DMS53 (cell line): ENCODE data around the gene BRD3OS.

Source experiments
- DNase-seq: peaks from one replicate; lab custom pipeline; 2025; lab: John Stamatoyannopoulos, UW

Gene BRD3OS

DNA sequence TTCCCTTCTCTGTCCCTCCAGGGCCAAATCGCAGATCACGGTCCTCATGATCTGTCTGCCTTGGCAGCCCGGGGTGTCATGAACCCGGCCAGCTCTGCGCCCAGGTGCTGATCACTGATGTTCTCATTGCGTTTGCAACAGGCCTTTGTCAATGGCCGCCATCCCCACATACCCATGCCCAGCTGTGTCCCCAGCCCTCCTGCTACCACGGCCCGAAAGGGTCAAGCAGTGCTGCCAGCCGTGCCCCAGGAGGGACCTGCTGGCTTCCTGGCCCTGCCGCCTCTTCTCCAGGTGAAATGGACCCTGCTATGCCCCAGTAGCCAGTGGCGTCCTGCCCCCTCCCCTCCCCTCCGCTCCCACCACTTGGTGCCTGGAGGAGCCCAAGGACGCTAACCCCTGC is 20.4 kb upstream of the BRD3OS start:
- DNase-seq = no peak

DNA sequence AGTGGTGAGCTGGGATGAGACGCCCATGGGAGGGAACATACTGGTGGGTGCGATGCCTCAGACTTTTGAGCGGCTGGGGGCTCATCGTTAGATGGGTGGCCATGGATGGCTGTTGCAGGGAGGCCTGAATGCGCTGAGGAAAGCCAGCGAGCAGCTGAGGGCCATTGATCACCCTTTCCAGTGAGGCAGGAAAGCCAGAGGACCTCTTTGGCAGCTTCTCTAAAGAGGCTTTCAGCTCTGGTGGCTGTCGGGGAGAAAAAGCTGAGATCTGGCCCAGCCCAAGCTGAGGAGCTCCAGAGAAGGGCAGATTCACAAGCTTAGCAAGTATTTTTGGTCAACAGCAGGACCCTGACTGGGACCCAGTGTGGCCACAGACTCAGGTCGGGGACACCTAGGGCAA is 19.9 kb upstream of the BRD3OS start:
- no peak for DNase-seq

DNA sequence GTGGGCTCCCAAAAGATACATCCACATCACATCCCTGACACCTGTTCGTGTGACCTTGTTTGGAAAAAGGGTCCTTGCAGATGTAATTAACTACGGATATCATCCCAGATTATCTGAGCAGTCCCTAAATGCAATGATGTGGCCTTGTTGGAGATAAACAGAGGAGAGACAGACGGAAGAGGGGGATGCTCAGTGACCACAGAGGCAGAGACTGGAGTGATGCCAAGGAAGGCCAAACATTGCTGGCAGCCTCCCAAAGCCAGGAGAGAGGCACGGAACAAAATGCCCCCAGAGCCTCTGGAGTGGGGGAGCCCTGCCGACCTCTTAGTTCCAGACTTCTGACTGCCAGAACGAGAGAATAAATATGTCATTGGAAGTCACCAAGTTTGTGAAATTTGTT is 18.1 kb upstream of the BRD3OS start:
- DNase-seq = no peak

DNA sequence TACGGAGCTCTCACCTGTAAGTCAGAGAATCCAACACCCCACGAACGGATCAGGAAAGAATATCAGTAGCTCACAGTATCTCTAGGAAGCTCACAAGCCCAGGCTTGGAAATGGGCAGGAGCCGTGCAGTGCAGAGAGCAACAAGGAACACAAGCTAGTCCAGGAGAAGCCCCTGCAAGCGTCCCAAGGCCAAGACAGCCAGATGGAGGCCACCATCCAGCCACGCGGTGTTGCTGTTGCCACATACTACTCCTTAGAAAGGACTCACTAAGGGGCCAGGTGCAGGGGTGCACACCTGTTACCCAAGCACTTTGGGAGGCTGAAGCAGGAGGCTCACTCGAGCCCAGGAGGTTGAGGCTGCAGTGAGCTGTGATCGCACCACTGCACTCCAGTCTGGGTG is 17.7 kb upstream of the BRD3OS start:
- no peak for DNase-seq

DNA sequence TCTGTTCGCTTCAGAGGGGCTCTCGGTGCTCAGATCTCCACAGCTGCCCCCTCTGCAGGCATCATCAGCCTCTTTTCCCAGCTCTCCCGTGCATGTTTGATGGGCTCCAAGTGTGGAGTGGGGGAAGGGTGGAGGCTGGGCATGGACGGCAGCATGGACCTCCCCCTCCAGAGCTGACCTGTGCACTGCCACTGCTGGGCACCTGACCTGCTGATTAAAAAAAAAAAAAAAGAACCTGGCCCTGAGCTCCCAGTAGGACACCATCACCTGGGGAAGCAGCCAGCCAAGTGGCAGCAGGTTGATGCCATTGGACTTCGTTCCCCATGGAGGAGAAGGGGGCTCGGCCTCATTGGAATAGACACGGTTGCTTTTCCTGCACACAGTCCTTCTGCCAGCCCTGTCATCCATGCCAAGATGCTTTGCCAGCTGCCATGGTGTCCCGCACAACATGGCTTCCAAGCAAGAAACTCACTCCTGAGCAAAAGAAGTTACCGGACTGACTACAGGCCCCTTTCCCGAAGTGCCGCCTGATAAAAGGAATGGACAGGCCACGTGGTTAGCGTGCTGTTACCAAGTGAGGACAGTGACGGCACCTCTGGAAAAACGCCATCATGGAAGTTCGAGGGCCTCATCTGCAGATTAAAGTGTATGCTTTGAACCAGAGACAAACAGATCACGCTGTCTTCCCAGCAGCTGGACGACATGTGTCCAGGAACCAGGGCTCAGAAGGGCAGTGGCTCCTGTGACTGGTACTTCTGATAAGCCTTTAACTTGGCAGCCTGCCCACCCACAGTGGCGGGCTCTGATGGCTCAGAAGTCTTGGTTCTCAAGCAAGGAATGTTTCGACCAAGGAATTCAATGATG is 14.7 kb upstream of the BRD3OS start:
- DNase-seq = peak; percentile 88

DNA sequence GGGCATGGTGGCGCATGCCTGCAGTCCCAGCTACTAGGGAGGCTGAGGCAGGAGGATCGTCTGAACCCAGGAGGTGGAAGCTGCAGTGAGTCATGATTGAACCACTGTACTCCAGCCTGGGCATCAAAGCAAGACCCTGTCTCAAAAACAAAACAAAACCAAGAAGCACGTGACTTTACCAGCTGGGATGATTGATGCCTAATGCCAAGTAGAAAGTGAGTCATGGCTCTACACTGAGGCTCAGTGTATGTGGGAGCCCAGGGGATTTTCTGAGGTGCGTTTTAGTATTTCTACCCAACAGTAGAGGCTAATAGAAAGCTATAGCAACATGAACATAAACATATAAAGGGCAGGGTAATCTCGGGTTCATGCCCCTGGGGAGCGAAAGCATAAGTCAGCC is 13.9 kb upstream of the BRD3OS start:
- no peak for DNase-seq

DNA sequence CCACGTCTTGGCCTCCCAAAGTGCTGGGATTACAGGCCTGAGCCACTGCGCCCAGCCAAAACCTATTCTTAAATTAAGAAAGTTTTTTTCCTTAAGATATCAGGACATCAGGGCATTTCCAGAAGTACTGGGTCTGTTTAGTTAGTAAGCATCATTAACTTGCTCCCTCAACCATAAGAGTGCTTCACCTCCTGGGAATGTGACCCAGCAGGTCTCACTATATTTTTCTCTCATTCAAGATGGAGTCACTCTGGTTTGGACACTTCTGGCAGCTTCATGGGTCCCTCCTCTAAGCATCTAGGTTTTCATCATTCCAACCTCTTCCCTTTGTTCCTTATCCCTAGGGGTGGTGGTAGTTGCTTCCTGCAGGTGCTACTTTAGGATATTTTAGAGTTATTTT is 10.3 kb upstream of the BRD3OS start:
- no peak for DNase-seq

DNA sequence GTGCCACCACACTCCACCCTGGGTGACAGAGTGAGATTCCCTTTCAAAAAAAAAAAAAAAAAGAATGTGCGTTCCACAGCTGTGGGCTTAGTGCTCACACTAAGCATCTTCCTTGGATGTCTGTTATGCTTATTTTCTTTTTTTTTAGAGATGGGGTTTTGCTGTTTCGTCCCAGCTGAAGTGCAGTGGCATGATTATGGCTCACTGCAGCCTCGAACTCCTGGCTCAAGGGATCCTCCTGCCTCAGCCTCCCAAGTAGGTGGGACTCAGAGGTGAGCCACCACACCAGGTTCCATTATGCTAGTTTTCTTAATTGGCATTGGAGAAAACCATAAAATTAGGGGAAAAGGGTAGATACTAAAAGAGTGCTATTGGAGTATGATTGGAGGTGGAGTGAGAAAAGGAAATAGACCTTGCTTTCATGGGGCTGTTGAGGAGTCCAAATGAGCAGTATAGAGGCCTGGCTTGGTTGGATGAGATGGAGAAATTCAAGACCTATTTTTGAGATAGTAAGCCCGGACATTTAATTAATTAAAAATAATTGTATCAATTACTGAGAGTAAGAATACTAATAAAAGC is 978 bp upstream of the BRD3OS start:
- DNase-seq = peak; percentile 44

DNA sequence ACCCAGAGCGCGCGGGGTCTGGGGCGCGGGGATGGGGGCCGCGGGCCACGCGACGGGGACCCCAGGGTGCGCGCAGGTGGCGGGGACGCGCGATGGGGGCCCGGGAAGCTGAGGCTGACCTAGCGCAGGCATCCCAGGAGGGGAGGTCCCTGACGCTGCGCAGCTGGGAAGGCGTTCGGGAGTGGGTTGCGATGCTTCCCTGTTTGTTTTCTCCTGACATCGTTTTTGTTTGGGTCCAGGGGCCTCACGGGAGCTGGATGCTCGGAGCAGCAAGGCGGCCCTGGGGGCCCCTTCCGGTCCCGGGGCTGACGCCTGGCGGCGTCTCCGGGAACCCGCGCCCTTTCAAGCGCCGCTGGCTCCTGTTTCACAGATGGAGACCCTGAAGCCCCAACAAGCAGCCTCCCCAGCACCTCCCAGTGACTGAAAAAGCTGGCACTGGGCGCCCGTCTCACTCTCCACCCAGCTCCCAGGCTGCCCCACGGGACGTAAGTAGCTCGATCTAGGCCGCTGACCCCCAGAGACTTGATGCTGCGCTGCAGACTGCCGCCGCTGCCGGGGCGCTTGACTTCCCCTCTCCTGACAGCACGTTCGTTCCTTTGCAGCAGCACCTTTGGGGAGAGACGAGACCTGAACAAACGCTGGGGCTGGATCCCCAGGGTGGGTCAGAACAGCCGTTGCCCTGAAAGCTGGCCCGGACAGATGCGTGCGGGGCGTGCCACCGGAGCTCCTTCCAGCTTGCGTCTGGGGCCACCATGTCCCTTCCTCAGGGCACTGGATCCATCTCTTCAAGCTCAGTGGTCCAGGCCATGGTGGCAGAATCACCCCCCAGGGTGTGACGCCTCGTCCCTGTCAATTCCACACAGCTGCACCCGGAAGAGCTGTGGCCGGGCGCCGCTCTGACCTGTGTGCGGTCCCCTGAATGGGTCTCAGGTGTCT is 593 bp downstream of the BRD3OS start:
- peak; percentile 76 for DNase-seq

DNA sequence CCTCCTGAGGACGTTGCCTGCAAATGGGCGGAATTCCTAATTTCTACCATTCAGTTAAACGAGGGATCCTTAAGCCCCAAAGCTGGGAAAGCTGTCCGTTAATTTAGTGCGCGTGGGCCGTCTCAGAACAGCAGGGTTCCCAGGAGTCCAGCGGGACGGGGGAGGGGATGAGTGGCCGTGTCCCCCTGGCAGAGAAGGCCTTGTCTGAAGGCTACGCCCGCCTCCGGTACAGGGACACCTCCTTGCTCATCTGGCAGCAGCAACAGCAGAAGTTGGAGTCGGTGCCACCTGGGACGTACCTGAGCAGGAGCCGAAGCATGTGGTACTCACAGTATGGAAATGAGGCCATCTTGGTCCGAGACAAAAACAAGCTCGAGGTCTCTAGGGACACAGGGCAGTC is 1.3 kb downstream of the BRD3OS start:
- DNase-seq = no peak

DNA sequence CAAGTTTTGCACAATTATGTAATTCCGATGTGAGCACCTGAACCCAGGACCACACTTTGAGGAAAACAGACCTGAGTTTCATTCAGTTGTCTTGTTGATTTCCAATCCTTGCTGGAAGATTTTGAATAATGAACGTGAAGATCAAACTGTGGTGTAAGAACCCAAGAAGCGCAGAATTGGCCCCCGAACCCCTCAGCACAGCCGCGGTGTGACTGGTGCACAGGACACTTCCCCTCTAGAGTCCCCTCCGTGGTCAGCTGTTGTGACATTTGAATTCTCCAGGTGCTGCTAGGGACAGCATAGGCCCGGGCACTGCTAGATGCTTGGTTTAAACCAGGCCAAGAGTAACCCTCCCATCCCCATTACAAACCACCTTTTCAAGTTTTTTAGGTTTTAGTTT is 1.7 kb downstream of the BRD3OS start:
- DNase-seq = no peak

DNA sequence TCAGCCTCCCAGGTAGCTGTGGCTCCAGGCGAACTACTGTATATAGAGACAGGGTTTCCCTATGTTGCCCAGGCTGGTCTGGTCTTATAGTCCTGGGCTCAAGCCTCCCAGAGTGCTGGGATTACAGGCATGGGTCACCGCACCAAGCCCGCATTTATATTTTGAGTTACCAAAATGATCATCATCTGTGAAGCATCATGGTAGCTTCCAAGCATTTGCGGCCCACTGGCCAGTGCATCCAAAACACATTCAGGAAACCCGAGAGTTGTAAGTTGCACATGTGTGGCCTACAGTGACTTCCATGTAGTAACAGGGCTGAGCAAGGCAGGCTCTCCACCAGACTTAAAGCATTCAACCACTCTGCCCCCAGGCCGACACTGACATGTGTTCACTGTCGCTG is 2.3 kb downstream of the BRD3OS start:
- DNase-seq = no peak

DNA sequence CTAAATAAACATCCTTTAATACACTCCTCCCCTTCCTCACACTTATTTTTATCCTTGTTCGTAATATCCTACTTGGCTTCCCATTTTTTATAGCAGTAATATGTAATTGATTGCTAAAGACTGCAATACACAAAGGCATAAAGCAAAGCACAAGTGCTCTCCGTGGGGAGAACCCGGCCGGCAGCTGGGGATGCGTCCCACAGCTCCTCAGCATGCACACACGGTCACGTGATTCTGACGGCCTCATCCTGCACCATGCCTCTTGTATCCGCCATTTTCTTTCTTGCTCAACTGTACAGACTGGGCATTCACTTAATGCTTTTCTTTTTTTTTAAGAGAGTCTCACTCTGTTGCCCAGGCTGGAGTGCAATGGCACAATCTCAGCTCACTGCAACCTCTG is 2.8 kb downstream of the BRD3OS start:
- no peak for DNase-seq

DNA sequence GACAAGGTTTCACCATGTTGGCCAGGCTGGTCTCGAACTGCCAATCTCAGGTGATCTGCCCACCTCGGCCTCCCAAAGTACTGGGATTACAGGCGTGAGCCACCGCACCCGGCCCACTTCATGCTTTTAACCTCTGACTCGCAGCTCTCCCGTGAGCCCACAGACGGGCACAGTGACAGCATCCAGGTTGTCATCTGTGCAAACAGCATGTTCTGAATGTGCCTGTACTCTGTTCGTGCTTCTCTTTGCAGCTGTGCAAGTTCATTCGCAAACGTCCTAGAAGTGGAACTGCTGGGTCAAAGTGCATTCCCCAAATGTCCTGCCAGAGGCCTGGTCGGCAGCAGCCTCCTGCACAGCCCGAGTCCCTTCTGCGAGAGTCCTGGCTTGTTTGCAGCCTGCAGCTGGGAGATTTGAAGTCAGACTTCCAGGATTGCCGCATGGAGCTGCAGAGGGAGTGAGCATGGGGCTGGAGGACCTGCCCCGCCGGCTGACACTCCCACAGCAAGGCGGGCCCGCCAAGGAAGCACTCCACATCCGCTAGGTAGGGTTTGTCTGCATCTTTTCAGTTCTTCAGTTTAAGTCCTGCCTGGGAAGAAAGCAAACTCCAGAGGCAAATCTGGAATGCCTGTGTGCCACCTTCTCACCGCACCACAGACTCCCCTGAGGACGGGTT is 3.4 kb downstream of the BRD3OS start:
- DNase-seq = no peak

DNA sequence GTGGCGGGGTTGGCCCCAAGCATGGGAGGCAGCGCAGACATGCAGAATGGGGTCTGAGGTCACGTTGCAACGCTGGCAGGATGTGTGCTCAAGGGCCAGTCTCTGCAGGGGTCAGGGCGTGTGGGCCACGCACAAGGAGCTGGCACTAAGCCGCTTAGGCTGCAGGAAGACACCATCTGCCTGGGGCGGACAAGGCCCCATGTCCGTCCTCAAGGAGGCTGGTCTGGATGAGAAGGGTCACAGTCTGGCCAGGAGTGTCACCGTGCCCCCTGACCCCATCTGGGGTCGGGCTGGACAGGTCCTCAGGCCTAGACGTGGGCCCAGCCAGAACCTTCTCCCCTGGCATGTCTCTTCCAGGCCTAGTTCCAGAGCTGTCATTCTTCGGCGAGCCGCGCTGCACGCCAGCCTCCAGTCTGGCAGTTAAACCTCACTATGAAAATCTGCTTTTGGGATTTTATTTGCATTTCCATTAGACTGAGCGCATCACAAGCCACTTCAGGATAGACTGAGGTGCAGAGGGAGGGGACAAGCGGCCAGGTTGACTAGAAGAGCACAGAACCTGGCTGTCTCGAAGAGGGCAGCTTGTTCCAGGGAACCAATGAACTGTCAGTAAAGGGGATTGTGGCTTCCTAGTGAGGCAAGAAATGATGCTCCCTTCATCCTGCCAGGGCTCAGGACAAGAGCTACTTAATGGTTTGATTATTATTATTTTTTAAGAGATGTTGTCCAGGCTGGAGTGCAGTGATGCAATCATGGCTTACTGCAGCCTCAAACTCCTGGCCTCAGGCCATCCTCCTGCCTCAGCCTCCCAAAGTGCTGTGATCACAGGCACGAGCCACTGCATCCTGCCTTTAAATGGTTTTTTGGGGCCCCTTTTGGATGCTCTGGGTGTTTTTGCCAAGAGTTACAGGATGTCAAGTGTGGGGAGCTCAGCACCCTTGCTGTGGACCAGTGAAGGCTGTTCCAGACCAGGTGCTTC is 4.3 kb downstream of the BRD3OS start:
- DNase-seq = no peak

DNA sequence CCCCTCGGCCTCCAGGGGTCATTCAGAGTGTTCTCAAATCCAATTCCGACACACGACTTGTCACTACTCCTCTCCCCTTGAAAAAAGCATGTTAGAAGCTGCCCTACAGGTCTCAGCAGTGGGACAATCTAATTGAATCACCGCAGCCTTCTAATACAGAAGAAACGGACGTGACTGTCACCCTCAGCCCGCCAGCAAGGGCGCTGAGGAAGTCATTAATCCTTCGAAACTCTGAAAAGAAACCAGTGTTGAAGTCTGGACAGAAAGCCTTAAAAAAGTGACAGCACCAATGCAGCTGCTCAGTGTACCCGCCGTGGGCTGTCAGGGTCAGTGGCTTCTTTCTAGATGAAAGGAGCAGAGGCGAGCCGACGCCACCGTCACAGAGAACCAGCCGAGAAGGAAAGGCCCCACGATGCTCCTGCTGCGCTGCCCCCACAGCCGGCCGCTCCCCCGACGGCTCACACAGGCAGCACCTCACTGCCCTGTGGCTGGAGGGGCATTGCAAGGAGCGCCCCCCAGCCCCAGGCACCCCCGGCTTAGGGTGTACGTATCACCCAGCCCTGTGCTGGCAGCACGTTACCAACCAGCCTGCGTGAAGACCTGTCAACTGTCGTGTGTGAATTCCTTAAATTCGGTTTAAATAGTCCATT is 5.7 kb downstream of the BRD3OS start:
- DNase-seq = no peak

DNA sequence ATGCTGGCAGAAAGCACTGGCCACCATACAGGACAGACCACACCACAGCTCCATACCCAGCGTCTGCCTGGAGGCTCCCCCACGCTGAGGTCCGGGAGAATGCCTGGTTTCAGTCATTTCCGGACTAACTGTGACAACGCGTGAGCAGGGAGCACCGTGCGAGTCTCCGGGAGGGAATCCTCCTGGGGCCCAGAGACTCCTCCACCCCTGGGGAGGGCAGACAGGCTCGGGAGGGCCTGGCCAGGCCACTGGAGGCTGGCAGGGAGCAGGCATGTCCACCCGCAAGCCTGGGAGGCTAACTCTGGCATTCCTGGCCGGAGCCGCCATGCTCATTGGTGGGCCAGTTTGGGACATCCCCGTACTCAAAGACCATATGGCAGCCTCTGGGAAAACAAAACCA is 6.5 kb downstream of the BRD3OS start:
- DNase-seq = no peak

DNA sequence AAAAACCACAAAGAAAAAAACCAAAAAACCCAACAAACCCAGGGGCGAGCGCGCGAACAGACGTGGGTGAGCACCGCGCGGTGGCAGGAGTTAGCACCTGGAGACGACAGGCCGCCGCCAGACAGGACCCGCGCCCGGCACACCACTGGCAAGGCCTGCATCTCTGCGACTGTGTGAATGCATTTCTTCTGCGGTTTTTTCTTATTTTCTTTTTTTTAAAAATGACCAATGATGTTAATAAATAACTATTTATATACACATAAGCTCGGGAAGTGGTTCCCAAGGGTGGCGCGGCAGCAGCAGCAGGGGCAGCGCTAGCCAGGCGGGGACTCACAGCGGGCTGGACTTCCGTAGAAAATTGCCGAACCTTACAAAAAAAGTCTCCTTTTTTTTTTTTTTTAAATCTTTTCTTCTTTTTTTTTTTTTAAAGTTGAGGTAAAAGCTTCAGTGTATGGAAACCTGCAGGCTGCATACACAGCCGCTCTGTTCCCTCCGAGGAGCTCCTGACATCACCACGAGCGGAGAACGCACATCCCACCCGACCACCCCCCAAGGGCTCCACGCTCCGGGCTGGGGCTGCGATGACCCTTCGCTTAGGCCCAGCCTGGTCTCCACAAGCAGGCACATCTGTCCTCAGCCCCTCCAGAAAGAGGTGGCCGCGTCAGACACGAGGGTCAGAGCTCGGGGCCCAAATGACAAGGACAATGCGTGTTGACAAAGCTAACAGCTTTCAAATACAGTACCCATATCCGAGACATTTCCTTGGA is 7.4 kb downstream of the BRD3OS start:
- DNase-seq = no peak

DNA sequence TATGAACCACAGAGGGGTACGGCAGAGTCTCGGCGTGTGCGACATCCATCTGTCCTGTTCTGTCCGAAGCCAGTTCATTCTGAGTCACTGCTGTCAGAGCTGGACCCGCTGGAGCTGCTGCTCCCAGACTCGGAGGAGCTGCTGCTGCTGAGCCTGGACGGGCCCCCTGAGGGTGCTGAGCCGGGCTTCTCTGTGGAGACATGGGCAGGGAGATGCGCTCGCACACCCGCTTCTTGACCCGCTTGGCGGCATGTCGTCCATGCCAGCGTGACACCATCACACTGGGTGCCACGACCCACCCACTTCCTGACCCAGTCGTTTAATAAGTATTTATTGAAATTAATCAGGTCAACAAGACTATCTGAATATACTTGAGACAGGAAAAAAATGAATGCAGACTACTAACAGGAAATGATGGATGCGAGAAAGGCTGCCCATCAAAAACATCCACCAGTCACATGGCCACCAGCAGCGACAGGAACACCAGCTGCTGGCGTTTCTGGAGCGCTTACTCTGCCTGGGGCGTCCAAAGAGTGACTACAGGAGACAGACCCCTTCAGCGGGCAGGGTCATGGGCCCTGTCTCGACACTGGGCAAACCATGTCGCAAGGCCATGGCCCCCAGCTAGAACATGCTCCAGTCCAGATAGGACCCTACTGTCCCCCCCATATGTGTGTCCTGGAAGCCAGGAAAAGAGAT is 8.4 kb downstream of the BRD3OS start:
- DNase-seq = no peak
